DOHH2 (cell line): ENCODE measurements around the gene NCKAP5.

ENCODE experiments used
- CTCF ChIP-seq: fragments of 200-600 bp; sonication (generic); IDR thresholded peaks from one replicate; pipeline ENCODE4 v1.5.1; 2014; ENCODE audit warnings: antibody characterized with exemption, mild to moderate bottlenecking, low read depth, low read length; ENCODE audit not compliant: poor library complexity, severe bottlenecking
- EZH2phosphoT487 ChIP-seq: fragments of 200-600 bp; sonication (generic); IDR thresholded peaks from 2 replicates; pipeline ENCODE4 v1.6.1; 2017; ENCODE audit warnings: borderline replicate concordance, mild to moderate bottlenecking, antibody characterized with exemption, low read length, moderate library complexity, mixed read lengths

- TF ChIP-seq CTCF (no peak), EZH2phosphoT487 (no peak)
These were observed 490.9 kb downstream of the NCKAP5 start for GRCh38 chr2:133077269-133077822.
